NCI-H1048 (cell line): ENCODE results near the gene ARHGAP12.
"Not testable (repeated sequence)": the region's sequence is repeated elsewhere in the genome, so short reads cannot be mapped to it uniquely, and the experiment has no call there.

ENCODE experiments used
- DNase-seq: peaks from one replicate; lab custom pipeline; 2025; lab: John Stamatoyannopoulos, UW

Gene ARHGAP12

DNA sequence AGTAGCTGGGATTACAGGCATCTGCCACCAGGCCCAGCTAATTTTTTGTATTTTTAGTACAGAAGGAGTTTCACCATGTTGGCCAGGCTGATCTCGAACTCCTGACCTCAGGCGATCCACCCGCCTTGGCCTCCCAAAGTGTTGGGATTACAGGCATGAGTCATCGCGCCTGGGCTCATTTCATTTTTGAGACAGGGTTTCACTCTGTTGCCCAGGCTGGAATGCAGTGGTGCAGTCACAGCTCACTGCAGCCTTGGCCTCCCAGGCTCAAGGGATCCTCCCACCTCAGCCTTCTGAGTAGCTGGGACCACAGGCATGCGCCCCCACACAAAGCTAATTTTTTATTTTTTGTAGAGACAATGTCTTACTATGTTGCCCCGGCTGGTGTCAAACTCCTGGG lies 159.7 kb downstream of the ARHGAP12 start:
- not testable (repeated sequence) for DNase-seq

DNA sequence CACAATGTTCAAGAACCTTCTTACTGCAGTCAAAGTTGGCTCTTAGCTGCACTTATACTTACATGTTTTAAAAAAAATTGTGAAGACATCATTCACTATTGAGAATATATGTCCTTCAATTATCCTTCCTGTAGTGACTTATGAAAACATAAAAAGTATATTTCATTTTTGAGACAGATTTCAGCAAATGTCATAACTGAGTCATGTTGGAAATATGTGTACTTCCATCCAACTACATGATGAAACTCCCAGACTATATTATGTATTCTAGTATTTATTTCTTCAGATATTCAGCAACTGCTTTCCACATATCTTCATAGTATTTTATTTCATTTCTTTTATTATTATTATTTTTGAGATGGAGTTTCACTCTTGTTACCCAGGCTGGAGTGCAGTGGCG lies 160.2 kb downstream of the ARHGAP12 start:
- no peak for DNase-seq

DNA sequence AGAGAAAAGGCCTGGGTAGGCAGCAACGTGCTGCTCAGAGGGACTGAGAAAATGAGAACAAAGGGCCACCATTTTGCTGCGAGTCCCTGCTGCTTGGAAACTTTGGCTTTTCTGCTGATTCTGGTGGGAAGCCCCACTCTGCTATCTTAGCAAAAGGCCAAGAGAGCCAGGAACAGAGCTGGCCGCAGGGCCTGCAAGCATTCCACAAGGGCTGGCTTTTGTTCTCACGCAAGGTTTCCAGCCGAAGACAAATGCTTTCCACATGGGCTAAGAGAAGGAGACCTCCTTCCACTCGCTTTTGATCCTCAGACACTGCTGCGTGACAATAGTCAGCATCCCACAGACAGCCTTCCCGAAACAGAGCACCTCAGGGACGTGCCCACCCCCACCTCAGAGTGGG lies 163.1 kb downstream of the ARHGAP12 start:
- no peak for DNase-seq

DNA sequence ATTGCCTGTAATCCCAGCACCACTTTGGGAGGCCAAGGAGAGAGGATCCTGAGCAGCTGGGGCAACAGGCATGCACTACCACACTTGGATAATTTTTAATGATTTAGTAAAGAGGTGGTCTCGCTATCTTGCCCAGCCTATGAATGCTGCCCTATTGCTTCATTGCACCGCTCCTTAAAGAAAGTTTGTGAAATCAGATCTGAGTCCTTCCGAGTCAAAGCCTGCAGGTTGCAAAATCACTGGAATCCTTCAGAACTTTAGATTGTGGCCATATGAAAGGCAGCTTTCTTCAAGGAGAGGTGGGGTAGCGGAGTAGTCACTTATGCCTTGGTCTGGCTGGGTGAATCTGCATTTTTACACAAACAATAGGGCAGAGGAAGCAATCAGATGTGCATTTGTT lies 166.3 kb downstream of the ARHGAP12 start:
- no peak for DNase-seq

DNA sequence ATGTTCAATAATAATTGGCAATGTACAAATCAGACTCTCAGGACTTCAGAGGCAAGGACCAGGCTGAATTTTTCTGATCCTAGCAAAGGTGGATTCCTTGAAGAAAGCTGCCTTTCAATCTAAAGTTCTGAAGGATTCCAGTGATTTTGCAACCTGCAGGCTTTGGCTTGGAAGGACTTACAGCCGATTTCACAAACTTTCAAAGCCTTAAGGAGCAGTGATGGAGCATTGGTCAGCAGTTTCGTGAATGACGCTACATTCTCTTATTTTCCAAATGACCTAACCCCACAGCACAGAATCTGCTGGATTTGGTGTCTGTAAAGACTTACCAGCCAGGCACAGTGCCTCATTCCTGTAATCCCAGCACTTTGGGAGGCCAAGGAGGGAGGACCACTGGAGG lies 167.5 kb downstream of the ARHGAP12 start:
- no peak for DNase-seq

DNA sequence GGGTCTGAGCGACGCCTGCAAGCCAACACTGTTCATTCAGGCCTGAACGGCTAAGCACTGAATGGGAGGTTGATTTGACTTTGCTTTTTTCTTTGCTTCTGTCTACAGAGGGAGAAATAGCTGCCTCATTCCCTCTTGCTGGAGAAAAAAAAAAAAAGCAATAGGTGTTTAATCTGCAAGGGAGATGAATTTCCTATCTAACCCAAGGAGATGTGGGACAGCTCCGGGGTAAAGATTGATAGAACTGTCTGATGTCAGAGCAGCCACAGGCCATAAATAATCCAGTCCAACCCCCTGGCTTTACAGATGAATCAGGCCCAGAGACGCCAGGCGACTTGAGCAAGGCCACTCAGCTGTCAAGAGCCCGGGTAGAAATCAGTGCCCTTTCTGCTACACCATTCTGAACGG lies 168.0 kb downstream of the ARHGAP12 start:
- no peak for DNase-seq

DNA sequence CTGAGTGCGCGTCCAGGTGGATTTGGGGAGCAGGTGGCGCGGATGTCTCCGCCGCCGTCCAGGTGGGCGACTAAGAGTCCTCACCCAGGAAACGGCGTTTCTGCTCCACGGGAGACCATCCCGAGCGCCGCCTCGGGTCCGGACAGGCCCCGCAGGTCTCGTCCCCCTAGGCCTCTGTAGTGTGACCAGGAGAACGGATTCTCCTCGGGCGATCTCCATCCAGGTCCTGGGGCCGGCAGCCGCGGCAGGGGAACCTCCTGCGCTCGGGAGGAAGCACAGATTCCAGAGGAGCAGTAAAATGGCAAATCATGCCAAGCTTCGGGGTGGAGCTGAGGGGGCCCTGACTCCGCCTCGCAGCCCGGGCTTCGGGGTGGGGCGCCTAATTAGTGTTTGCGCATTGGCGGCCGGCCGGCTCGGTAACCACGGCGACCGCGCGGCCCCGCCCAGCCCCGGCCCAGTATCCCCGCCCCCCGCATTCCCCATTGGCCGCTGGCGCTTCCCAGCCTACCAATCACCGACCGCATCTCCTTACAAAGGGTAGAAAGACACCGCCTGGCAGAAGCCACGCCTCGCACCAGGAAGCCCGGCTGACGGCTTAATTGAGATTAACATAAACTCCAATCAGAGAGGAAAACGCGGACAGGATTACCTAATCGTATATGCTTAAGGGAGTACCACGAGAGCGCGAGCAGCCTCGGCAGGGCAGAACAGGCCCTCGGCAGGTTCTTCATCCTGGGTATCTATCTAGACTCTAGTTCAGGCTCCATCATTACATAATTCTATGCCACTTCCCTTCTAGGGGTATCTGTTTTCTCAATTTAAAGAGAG lies 168.6 kb downstream of the ARHGAP12 start:
- peak; percentile 99 for DNase-seq

DNA sequence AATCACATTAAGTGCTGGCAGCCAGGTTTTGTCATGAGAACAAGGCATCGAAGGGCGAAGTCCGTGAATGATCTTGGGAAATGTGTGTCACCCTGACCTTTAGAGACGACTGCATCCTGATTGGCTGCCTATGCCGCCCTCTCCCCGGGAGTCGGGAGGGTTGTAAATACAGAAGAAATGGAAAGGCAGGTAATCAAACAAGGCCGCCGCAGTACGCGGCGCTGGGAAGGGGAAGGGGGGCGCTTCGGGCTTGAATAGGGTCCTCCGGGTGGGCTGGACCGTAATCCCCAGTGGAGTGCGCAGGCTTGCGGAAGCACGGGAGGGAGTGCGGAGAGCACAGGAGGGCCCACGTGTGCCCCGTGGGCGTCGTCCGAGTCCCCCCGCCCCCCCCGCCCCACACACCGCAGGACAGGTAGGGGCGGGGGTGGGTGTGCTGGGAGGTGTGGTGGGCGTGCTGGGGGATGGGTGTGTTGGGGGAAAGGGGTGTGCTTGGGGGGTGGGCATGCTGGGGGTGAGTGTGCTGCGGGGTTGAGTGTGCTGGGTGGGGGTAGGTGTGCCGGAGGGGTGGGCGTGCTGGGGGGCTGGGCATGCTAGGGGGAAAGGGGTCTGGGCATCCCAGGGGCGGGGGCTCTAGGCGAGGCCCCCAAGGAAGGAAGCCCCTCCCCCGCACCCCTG lies 169.4 kb downstream of the ARHGAP12 start:
- DNase-seq = no peak

- DNase-seq = no peak
Measured at GRCh38 chr10:31758495-31758894, 170.1 kb downstream of the ARHGAP12 start.

DNA sequence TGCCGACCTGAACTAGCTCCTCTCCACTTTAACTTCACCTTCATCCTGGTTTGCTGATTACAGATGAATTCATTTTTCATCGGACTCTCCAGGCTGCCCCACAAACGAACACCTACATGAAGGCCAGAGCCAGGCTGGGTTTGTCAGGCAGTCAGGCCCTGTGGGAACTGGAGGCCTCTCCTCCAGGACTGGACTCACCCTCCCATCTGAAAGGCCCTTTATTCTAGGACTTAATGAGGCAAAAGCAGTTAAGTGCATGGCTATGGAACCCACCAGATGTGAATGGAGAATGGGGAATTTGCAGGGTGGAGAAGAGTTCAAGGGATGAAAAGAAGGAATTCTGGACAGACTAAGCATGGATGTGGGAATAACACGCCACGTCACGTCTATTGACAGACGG lies 170.8 kb downstream of the ARHGAP12 start:
- DNase-seq = no peak

DNA sequence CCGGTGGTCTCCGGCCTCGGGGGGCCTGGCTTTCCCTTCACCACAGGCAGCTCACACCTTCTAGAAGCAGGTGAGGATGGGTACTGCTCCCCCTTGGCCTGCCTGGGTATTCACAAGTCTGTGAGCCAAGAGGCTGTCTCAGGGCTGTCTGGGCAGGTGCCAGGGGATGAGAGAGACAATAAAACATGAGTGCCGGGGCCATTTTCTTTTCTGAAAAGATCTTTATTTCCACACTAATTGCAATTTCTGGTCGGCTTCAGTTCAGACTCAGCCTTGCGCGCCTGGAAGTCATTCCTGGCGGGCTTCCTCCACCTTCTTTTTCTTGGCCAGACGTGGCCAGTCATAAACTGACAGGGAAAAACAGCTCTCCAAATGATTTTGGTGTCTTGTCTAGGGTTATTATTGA lies 171.2 kb downstream of the ARHGAP12 start:
- DNase-seq = no peak

DNA sequence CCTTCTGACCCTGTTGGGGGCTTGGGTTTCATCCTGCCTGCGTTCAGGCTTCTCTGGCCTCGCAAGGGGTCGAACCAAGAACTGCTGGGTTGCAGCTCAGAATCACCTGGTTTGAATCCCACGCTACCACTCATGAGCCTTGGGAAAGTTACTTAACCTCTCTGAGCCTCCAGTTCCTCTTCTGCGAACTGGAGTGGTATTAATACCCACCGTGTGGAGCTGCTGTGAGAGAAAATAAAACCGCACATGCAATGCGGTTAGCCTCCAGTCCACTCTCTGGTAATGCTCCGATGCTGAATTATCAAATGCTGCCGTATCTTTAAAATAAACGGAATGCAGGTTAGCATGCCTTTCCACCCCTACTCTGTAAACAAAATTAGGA lies 171.9 kb downstream of the ARHGAP12 start:
- DNase-seq = no peak

DNA sequence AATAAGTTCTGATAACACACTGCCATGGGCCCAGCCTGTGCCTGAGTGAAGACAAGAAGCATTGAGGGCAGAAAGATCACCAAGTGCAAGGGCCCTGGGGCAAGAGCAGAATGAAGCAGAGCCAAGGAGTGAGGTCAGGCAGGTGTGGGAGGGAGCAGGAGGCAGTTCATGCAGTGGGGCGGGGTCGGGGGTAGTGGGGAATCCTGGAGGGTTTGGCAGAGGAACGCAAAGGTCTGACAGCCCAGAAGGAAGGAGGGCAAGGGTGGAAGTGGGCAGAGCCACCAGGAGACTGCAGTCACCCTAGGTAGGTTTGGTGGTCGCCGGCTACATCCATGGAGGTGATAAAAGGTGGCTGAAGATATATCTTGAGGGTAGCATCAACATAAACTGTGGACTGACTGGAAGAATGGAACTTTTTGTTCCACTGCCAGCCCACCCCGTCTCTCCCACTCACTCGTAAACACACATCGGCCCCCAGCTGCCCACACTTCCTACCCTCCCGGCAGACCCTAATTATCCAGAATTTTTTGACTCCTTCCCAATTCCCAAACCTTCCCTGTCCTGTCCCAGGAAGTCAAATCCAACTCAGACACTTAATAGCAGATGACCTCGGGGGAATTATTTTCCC lies 172.4 kb downstream of the ARHGAP12 start:
- no peak for DNase-seq
